ENCODE results near the gene FARP2. TPM values are rescaled to one million over a fixed set of nuclear protein-coding genes. Genes with fewer than 3 reads are reported as not detected.

The FARP2 gene
- total RNA-seq, 1 experiment from 2014 or later, result 49.3 TPM

GRCh38 chr2:241320394-241320793, 35.7 kb upstream of the FARP2 start:
- H3K4me3 ChIP-seq (replicated peaks in 1 of 2; ENCODE audit: low read depth in 1 of 2, low read length in 2 of 2), result no peak overlapping the region
- BruUV-seq (replicated peaks), result no TSS peak
- peaks cover 9 to 20% of the 10 kb centered on the region in 2 experiments; a peak in 3 of 4 replicates for H3K4me1 ChIP-seq (ENCODE audit: control insufficient read depth in 1 of 2, insufficient read depth in 2 of 2, low read length in 2 of 2)
- peaks cover 95% of the 10 kb centered on the region for H3K79me2 ChIP-seq (ENCODE audit: insufficient read depth, low read length)
- H3K9ac ChIP-seq (ENCODE audit: low read length), result no peak overlapping the region
- no peak overlapping the region for H3K27ac ChIP-seq (ENCODE audit: low read depth, low read length)
- no peak overlapping the region for H3K4me2 ChIP-seq (ENCODE audit: low read length)
- intact Hi-C loops (cut with micrococcal nuclease), result no loop called here
- no peak overlapping the region for H2AFZ ChIP-seq (ENCODE audit: low read depth, low read length, poor library complexity, severe bottlenecking)
- ChIA-PET RAD21 (ENCODE audit: low non-redundant PET in 1 of 2, low total read pairs in 2 of 2, uncharacterized antibody in 2 of 2, unreplicated experiment in 2 of 2) (no interaction called here), POLR2A (no interaction called here), CTCF (no interaction called here)
- no peak for TF ChIP-seq TCF7L2 (IDR thresholded peaks at IDR 0.05; ENCODE audit: borderline replicate concordance, extremely low read depth, insufficient read depth, insufficient read length)
- DNase-seq (ENCODE audit: low read depth, low spot score) (no peak), ATAC-seq (no peak)
- no peaks in the 10 kb centered on the region for H3K9me3 ChIP-seq (ENCODE audit: control insufficient read depth in 1 of 2, insufficient read depth in 1 of 2, low read depth in 1 of 2, low read length in 2 of 2)
- H3K36me3 ChIP-seq (ENCODE audit: control insufficient read depth in 1 of 2, insufficient read depth in 2 of 2, low read length in 2 of 2), result peaks cover 2 to 27% of the 10 kb centered on the region in 2 experiments; a peak in 3 of 4 replicates
- no peaks in the 10 kb centered on the region for H3K9me2 ChIP-seq (ENCODE audit: insufficient read depth)
- no peaks in the 10 kb centered on the region for H3K27me3 ChIP-seq (ENCODE audit: insufficient read depth, low read length)
- H4K20me1 ChIP-seq (ENCODE audit: insufficient read depth), result peaks cover 41% of the 10 kb centered on the region

GRCh38 chr2:241321033-241321432, 35.1 kb upstream of the FARP2 start:
- CTCF ChIA-PET, result no interaction called here
- Histone ChIP-seq H3K36me3 (ENCODE audit: control insufficient read depth in 1 of 2, insufficient read depth in 2 of 2, low read length in 2 of 2) (peaks cover 2 to 33% of the 10 kb centered on the region in 2 experiments; a peak in 3 of 4 replicates), H3K9me3 (ENCODE audit: control insufficient read depth in 1 of 2, insufficient read depth in 1 of 2, low read depth in 1 of 2, low read length in 2 of 2) (no peaks in the 10 kb centered on the region), H3K4me1 (ENCODE audit: control insufficient read depth in 1 of 2, insufficient read depth in 2 of 2, low read length in 2 of 2) (peaks cover 9 to 20% of the 10 kb centered on the region in 2 experiments; a peak in 3 of 4 replicates), H3K4me2 (ENCODE audit: low read length) (no peak overlapping the region), H3K79me2 (ENCODE audit: insufficient read depth, low read length) (peaks cover 100% of the 10 kb centered on the region), H3K27ac (ENCODE audit: low read depth, low read length) (no peak overlapping the region), H3K4me3 (replicated peaks in 1 of 2; ENCODE audit: low read depth in 1 of 2, low read length in 2 of 2) (no peak overlapping the region), H3K9me2 (ENCODE audit: insufficient read depth) (no peaks in the 10 kb centered on the region), H3K9ac (ENCODE audit: low read length) (0 out of 2 replicates have a peak overlapping the region, but pooled peaks have one; percentile 6), H2AFZ (ENCODE audit: low read depth, low read length, poor library complexity, severe bottlenecking) (no peak overlapping the region), H4K20me1 (ENCODE audit: insufficient read depth) (peaks cover 41% of the 10 kb centered on the region), H3K27me3 (ENCODE audit: insufficient read depth, low read length) (no peaks in the 10 kb centered on the region)
- TF ChIP-seq SP1 (IDR thresholded peaks at IDR 0.05; ENCODE audit: low read depth) (no peak), ELF1 (IDR thresholded peaks at IDR 0.05; ENCODE audit: borderline replicate concordance, low read depth) (no peak), FOSL1 (IDR thresholded peaks at IDR 0.05; ENCODE audit: low read depth) (no peak), TCF7L2 (IDR thresholded peaks at IDR 0.05; ENCODE audit: borderline replicate concordance, extremely low read depth, insufficient read depth, insufficient read length) (no peak), SRF (IDR thresholded peaks at IDR 0.05; ENCODE audit: low read depth) (no peak)
- POLR2A ChIA-PET, result no interaction called here
- intact Hi-C loops (cut with micrococcal nuclease), result no loop called here
- RAD21 ChIA-PET (ENCODE audit: low non-redundant PET in 1 of 2, low total read pairs in 2 of 2, uncharacterized antibody in 2 of 2, unreplicated experiment in 2 of 2), result no interaction called here
- BruUV-seq (replicated peaks), result no TSS peak
- DNase-seq (ENCODE audit: low read depth, low spot score), result no peak
- no peak for ATAC-seq

Data from HCT116 (cell line).